PC-3 (cell line): ENCODE data around the gene POLD4.

Experiments
- EZH2 ChIP-seq: fragments of 300-600 bp; sonication (generic); IDR thresholded peaks from one replicate; pipeline ENCODE4 v1.6.1; 2017; ENCODE audit warnings: antibody characterized with exemption, mild to moderate bottlenecking, low read length; ENCODE audit not compliant: unreplicated experiment
- EZH2phosphoT487 ChIP-seq: fragments of 300-600 bp; sonication (generic); IDR thresholded peaks from 2 replicates; pipeline ENCODE4 v1.6.1; 2018; ENCODE audit warnings: mild to moderate bottlenecking, antibody characterized with exemption, low read length, borderline replicate concordance
- TF ChIP-seq, protein P1 (sequence below): fragments of 300-600 bp; sonication (generic); conservative IDR thresholded peaks from 2 replicates; pipeline ENCODE4 v1.5.1; 2017; ENCODE audit warnings: antibody characterized with exemption, low read depth, mild to moderate bottlenecking, low read length

DNA sequence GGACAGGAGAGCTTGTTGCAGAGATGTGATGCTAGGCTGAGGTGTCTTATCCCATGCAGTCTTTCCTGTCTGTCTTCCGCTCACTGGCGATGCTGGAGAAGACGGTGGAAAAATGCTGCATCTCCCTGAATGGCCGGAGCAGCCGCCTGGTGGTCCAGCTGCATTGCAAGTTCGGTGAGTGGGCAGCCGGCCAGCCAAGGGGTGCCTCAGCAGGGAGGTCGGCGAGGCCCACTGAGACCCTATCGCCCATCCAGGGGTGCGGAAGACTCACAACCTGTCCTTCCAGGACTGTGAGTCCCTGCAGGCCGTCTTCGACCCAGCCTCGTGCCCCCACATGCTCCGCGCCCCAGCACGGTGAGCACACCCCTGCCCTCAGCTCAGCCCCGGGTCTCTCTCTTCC, 40.1 kb upstream of the POLD4 start:
- TF ChIP-seq, protein P1, sequence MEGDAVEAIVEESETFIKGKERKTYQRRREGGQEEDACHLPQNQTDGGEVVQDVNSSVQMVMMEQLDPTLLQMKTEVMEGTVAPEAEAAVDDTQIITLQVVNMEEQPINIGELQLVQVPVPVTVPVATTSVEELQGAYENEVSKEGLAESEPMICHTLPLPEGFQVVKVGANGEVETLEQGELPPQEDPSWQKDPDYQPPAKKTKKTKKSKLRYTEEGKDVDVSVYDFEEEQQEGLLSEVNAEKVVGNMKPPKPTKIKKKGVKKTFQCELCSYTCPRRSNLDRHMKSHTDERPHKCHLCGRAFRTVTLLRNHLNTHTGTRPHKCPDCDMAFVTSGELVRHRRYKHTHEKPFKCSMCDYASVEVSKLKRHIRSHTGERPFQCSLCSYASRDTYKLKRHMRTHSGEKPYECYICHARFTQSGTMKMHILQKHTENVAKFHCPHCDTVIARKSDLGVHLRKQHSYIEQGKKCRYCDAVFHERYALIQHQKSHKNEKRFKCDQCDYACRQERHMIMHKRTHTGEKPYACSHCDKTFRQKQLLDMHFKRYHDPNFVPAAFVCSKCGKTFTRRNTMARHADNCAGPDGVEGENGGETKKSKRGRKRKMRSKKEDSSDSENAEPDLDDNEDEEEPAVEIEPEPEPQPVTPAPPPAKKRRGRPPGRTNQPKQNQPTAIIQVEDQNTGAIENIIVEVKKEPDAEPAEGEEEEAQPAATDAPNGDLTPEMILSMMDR, result no peak
- TF ChIP-seq EZH2, result no peak
- no peak for TF ChIP-seq EZH2phosphoT487
